ENCODE measurements around the gene VIPR2.
"Not testable (repeated sequence)": the region's sequence is repeated elsewhere in the genome, so short reads cannot be mapped to it uniquely, and the experiment has no call there.

VIPR2 gene

DNA sequence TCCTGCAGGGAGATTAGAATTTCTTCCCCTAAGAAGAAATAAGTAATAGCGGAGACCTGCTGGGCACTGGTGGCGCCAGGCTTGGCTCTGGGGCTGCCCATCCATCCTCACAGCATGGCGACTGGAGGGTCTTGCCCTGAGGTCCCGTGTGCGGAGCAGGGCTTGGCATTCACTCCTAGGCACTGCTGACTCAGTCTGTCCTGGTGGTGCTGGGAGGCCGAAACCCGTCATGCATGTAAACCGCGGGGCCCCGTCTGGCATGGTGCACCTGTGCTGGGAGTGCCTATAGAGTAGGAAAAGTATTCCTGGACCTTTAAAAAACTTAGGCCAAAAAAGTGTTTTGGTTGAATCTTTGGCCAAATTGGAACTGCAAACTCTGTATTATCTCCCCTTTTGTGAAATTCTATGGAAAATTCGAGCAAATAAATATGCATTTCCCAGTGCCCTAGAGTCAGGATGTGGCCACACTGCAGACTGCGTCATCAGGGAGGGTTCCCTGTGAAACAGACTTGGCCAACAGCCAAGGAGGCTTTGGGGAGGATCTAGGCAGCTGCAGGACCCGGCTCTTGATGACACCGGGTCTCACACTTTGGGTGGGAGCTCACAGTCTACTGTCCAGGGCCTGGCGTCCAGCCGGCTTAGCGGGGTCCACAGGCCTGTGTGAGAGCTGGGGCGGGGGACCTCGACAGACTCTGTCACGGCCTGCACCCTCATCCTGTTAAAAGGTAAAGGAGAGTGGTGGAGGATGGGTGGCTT is 122.3 kb downstream of the VIPR2 start:
- no peak for DNase-seq

DNA sequence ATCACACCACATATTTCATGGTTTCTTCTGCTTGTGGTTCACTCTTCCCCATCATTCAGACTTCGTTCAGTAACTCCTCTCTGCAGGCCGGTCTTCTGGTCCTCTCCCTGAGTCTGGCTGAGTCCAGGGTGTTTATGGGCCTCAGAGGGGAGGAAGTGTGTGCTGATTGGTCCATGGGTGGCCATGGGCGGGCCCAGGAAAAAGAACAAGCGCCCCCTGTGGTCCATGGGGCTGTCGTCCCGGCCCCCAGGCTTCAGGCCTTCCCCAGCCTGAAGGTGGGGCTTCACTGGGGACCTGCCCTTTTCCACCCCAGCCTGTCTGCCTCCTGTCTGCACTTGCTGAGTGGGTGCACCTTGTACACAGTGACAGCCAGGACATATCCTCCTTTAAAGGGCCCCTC is 123.7 kb downstream of the VIPR2 start:
- no peak for DNase-seq

DNA sequence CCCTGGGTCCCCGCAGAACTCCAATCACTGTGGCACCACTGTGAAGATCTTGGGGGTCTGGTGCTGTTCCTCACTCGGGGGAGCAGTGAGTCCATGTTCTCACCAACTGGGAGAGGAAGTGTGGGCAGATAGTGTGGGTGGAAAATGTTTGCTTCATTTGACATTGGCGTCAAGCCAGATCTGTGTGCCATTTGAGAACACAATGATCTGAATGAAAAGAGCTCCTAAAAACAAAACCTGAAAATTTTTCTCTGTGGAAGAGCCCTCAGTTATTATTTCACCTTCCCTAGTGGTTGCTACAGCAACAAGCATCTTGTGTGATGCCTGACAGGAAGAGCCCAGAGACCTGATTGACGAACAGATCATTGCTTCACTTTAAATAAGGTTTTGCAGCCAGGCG is 125.6 kb downstream of the VIPR2 start:
- no peak for DNase-seq

DNA sequence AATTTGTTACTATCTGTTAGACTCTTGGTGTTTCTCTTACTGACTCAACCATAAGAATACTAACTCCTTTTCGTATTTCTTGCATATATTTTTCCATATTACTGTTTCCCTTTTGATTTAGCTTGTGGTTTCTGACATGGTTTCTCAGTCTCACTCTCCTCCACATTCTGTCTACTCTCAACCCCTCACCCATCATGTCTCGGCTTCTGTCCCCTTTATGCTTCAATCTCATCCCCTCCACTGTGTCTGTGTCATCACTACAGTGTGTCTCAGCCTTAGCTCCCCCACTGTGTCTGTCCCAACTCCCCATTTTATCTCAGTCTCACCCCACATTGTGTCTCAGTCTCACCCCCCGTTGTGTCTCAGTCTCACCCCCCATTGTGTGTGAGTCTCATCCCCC is 126.9 kb downstream of the VIPR2 start:
- no peak for DNase-seq

DNA sequence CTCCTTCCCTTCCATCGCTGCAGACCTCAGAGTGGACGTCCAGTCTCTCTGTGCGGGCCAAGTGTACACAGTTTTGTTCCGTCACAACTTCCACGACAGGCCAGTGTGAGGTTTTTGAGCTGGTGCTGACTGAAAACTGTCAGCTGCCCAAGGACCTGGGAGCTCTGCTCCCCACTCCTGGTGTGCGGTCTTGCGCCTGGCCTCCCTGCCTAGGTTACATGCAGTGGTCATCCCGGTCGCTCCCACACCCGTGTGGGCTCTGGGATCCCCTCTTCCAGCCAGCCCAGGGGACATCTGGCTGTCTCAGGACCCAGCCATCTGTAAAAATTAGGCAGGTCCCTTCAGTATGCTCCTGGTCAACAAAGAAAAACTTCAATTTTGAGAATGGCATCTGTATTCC is 127.5 kb downstream of the VIPR2 start:
- DNase-seq, result no peak

DNA sequence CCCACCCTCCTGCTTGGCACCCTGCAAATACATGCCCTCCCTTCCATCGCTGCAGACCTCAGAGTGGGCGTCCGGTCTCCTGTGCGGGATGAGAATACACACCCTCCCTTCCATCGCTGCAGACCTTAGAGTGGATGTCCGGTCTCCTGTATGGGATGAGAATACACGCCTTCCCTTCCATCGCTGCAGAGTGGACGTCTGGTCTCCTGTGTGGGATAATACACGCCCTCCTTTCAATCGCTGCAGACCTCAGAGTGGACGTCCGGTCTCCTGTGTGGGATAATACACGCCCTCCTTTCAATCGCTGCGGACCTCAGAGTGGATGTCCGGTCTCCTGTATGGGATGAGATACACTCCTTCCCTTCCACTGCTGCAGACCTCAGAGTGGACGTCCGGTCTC is 128.1 kb downstream of the VIPR2 start:
- DNase-seq, result no peak

DNA sequence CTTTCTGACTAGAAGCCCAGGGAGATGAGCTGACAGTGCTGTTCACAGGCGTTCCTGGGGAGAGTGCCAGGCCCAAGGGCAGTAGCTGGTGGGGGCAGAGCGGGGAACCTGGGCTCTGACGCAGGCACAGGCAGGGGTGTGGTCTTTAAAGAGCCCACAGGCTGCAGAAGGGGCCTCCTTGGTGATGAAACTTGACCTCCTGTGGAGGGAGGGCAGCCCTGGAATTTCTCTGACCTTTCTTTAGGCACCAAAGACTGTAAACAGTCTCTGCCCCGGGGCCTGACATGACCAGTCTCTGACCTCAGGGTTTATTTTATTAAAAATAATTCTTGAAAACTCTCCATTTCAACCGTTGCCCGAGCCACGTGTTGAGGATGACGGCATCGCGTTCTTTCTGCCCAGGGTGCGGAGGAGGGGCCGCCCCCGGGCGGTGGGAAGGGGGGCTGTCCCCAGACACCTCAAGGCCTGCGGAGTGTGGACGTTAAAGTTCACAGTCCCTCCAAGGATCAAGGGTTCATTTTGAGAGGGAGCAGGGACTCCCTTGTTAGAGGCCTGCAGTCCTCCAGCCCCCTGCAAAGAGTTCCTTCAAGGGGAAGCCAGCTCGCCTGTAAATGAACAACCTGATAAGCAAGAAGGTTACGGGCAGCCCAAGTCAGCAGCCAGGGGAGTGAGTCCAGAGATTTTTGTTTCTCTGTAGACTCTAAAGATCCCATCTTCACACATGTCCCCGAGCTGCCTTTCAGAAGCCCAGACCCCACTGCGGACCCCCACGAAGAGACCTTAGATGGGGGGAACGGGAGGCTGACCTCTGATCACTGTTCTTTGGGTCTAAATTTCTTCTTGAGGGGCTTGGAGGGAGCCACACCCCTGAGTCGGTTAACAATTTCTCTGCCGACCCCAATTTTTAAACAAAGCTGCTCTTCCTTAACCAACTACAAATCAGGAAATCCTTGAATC is 128.9 kb downstream of the VIPR2 start:
- DNase-seq, result no peak

DNA sequence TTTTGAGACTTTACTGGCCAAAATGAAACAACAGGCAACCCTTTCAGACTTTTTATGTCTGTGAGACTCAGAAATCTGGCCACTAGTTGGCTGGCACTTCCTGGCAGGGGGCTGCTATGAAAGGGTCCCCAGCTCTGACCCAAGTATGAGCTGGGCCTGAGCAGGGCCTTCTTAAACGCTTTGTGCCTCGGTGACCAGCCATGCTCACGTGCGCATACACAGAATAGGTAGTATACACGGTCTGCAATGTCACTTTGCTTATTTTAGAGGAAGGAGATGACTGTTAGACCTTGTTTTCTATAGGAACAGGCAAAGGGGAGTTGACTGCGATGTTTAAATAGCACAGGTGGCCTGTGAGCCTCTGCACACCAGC is 129.6 kb downstream of the VIPR2 start:
- DNase-seq, result no peak

DNA sequence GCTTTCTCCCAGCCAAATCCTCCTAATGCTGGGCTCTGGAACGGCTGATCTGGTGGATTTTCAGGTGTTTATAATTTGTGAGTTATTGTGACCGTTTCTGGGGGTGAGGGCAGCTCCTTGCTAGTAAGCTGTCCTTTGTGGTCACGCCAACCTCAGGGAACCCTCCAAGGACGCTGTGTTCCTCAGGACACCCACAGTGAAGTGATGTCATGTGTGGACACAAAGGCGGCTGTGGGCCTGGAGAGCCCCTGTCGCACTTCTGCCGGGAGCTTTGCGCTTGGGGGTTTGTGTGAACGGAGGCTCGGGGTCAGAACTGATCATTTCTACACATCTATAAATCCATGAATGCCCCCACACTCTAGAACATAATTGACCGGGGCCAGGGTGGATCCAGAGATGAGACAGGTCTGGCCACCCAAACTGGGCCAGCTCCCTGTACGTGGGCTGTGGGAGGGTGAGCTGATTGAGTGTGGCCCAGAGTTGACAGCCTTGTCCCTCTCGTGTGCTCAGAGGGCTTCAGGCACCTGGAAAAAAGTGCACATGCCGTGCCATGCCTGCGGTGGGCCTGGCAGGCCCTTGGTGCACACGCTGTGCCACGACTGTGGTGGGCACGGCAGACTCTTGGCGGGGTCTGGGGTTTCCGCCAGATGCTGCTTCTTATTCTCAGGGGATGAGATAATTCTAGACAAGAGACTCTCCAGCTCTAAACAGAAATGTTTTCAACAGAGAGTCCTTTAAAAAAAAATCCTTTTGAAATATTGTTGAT is 130.2 kb downstream of the VIPR2 start:
- no peak for DNase-seq

DNA sequence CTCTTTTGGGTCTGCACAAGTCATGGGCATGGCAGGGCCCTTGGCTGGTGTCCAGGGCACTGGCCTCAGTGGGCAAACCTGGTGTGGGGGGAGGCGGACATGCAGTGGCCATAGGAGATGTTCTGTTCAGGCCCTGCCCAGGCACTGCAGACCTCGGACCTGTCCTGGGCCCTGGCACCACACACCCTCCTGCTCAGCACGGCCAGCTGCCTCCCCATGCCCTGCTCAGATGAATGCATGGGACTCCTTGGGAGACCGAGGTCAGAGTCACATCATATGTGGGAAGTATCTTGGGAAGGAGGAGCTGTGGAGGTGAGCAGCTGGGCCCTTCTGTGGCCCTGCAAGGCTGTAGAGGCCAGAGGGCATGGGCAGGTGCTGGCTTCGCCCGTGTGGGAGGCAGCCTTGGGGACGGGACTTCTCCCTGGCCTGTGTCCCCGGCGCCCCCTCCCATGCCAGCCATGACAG is 130.8 kb downstream of the VIPR2 start:
- DNase-seq, result no peak

DNA sequence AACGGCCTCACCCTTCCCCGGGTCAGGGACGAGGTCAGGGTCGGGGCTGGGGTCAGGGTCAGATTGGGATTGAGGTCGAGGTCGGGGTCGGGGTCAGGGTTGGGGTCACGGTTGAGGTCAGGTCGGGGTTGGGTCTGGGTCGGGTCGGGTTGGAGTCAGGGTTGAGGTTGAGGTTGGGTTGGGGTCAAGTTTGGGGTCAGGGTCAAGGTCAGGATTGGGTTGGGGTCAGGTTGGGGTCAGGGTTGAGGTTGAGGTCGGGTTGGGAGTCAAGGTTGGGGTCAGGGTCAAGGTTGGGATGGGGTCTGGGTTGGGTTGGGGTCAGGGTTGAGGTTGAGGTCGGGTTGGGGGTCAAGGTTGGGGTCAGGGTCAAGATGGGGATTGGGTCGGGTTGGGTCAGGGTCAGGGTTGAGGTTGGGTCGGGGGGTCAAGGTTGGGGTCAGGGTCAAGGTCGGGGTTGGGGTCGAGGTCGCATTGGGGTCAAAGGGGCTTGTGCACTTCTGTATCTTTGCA is 131.4 kb downstream of the VIPR2 start:
- DNase-seq, result no peak

DNA sequence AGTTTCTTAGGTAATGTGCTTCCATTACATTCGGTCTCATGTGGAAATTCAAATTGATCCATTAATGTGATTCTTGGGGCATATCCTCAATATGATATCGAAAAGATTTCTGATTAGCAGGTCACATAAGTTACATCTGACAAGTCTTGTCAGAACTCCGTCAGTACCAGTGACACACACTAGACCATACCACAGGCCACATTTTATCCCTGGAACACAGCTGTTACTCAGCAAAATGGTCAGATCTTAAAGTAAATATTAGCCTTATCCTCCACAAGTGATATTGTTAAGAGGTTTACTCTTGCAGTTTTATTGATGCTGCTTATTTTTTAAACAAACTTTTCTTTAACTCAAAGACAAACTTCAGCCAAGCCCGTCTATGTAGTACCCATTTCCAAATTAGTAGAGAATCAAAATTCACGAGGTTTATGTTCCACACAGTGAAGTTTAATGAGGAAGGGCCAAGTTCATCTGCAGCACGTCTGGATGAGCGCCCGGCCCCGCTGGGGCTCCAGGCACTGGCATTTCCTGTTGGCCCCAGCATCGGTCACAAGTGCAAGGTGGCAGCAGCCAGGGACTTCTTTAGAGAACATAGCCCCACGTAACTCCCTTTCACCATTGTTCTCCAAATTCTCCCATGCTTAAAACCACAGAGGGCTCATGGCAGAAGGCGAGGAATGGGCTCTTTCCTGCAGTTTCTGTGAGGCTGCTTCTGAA is 132.2 kb downstream of the VIPR2 start:
- DNase-seq, result no peak

DNA sequence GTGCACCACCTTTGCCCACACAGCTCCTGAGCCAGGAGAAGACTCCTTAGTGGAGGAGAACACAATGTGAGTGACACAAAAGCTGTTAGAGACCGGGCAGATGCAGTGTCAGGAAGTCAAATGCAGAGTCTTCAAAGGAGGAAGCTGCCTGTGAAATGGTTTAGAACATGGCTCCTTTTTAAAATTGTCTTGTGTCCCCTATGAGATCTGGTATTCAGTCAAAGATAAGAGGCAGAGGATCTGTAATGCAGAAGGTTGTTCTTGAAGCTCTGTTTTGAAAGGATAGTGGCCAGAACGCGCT is 133.0 kb downstream of the VIPR2 start:
- DNase-seq, result no peak

DNA sequence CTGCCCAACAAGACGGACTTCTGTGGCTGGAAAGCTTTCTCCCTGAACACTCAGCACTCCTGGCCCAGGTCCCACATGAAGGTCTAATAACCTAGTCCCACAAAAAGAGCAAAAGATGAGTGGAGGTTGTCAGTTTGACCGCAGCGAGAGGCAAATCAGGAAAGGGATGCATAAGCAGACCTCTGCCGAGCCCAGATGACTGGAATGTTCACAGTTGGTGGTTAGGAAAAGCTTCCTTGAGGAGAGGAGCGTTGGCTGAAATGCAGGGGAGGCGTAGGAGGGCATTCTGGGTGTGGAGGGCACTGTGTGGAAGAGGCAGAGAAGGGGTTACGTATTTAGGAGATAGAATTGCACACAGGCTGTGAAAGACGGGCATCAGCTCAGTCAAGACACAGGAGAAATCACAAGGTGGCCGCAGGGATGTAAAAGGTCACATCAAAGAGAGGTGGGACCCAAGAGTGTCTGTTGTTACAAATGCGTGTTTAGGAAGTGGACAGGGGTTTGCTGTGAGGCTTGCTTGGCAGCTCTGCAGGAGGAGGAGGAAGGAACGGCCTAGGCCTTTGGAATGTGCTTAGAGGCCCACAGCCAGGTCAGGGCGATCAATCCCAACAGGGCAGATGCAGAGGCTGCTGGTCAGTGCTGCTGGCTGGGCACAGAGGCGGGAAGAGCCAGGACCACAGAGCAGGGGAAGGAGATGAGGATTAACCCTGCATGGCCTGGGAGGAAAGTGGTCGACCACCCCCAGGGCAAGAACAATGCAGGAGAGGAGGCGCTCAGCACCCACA is 133.5 kb downstream of the VIPR2 start:
- no peak for DNase-seq

DNA sequence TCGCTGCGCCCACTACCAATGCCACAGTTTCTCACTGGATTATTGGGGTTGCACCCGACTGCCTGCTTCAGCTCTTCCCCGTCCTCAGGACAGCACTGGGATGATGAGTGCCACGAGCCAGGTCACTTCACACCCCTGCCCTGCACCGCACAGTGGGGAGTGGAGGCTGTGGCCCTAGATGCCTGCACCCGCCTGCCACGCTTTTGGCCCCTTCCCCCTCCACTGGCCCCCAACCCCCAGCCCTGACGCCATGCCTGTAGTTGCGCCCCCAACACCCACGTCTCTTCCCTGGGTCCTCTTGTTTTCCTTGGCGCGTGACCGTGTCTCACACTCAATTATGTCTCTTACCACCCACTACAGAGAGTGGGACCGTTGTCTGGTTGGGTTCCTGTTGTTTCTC is 134.3 kb downstream of the VIPR2 start:
- DNase-seq, result no peak

DNA sequence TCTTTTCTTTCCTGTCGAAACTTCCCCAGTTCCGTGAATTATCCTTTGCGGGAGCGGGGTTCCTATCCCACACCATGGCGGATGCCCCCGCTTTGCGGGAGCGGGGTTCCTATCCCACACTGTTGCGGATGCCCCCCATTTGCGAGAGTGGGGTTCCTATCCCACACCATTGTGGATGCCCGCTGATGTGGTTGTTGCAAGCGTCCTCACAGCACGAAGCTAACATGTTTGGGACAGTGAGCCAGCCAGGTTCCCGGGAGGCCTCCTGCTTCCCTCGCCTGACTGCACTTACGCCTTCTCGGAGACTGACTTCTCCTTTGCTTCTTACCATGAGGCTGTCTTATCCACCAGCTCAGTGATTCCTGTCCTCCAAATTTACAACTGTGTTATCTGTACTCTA is 134.7 kb downstream of the VIPR2 start:
- no peak for DNase-seq

DNA sequence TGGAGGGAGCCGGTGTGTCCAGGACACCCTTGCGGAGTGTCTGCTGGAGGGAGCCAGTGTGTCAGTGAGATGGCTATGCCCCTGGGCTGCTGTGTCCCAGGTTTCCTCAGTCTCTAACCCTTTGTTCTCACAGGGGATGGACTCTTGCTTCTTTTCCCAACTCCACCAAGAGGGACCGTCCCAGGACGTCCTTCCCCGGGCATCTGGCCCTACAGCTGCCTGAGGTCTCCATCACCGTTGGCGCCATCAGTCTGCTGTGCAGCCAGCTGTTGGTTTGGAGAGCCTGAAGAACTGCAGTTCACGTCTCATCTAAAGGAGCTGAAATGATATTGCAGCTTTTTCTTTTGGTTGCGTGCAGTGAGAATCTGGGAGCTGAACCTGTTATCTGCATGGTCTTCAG is 136.2 kb downstream of the VIPR2 start:
- DNase-seq, result no peak

DNA sequence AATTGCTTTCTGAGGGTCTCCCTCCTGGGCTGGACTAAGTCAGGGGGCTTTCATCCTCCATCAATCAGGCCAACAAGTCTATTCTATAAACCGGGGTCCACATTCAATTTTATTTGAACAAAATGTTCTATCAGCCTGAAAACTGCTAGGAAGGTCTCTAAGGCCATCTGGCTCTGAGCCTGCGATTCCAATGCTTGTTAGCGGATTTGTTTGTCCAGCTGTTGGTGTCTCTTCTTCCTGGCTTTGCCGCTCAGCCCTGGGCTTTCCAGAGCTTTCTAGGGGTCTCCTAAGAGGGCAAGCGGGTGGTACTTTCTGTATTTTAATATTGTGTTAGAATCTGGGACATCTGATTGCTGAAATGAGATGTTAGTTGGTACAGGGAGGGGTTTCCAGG is 136.7 kb downstream of the VIPR2 start:
- DNase-seq, result no peak

DNA sequence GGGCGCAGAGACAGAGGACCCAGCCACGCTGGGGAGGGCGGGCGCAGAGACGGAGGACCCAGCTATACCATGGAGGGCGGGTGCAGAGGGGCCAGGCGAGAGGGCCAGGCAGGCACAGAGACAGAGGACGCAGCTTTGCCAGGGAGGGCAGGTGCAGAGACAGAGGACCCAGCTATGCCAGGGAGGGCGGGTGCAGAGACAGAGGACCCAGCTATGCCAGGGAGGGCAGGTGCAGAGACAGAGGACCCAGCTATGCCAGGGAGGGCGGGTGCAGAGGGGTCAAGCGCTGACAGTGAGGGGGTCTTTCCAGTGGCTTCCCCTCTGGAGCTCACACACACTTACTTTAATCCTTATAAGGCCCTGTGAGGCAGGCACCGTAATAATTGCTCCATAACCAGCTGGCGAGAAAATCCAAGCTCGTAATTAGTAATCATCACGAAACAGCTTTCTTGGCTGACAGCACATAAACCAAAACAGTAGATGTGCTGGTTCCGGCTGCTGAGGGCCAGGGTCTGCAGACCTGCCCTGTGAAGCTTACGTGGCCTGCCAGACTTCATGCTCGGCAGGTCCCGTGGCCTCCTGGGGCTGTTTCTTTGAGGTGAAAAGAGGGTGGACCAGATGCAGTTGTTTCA is 137.2 kb downstream of the VIPR2 start:
- no peak for DNase-seq

DNA sequence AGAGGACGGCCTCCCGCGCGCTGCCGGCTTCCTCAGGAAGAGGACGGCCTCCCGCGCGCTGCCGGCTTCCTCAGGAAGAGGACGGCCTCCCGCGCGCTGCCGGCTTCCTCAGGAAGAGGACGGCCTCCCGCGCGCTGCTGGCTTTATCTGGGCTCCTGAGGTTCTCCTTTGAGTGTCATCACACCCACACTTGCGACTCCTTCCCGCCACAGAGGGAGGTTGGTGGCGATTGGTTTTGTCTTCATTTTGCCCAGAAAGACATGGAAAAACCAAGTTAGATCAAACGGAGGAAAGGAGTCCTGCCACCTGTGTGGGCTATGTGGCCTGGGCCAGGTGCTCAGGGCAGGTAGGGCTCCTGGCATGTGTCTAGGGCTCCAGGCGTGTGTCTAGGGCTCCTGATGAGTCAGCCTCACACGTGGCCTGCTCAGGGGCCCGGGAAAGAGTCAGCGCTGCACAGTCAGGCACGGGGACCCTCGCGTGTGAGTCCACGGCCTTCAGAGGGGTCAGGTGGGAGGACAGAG is 138.0 kb downstream of the VIPR2 start:
- no peak for DNase-seq

DNA sequence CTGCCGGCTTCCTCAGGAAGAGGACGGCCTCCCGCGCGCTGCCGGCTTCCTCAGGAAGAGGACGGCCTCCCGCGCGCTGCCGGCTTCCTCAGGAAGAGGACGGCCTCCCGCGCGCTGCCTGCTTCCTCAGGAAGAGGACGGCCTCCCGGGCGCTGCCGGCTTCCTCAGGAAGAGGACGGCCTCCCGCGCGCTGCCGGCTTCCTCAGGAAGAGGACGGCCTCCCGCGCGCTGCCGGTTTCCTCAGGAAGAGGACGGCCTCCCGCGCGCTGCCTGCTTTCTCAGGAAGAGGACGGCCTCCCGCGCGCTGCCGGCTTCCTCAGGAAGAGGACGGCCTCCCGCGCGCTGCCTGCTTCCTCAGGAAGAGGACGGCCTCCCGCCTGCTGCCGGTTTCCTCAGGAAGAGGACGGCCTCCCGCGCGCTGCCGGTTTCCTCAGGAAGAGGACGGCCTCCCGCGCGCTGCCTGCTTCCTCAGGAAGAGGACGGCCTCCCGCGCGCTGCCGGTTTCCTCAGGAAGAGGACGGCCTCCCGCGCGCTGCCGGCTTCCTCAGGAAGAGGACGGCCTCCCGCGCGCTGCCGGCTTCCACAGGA is 138.6 kb downstream of the VIPR2 start:
- DNase-seq, result not testable (repeated sequence)

Data from DMS 273 treated with DMSO at 0.1 percent for 48 hours (cell line).